ENCODE measurements around the gene PTGES3.

The PTGES3 gene

DNA sequence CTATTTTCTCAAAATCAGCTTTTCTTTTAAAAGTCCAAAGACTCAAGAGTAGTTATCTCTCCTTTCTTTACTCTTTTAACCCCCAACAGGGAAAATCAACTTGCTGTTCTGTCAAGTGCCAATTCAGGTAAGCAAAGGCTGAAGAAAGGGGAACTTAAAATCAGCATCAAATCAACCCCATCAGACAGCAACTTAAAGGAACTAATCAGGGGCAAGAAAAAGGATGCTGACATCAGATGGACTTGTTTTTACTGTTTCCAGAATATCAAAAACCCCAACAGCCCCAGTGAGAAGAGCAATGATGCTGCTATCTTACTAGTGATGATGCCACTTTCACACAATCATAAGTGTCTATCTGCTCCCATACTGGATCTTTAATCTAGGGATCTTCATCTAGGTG lies 61.4 kb downstream of the PTGES3 start:
- DNase-seq: no peak

DNA sequence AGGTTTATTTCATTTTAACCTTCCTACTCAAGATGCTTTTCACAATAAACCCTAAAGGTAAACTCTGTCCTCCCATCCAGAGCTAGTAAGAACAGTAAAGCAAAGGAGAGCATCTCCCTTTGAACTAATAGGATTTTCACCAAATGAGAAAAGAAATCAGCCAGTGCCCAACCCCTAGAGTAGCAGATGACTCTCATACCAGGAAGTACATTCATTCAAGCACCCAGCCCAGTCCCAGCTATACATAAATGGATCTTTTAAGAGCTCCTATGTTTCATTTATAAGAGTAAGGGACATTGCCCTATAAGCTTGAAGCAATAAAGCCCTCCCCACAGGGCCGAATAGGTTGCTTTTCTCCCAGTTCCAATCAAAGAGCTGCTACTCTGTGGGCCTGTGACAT lies 65.5 kb downstream of the PTGES3 start:
- no peak for DNase-seq

GRCh38 chr12:56616925-56617324 lies 71.2 kb downstream of the PTGES3 start:
- DNase-seq: no peak

GRCh38 chr12:56616244-56616643 lies 71.8 kb downstream of the PTGES3 start:
- no peak for DNase-seq

GRCh38 chr12:56614627-56615026 lies 73.5 kb downstream of the PTGES3 start:
- DNase-seq: no peak
